Activated T-helper 2 cell treated with anti-CD3 and anti-CD28 coated beads, Interferon-gamma antibody, Interleukin-2, Interleukin-4, amounts not matched to agents 10 μg/mL and 5 μg/mL and 100 μg/mL, durations not matched to agents 14 hours and 24 hours and 36 hours (primary cell): ENCODE measurements around the gene SF3A2. TPM values are rescaled to one million over a fixed set of nuclear protein-coding genes. Genes with fewer than 3 reads are reported as not detected.

Source experiments
- DNase-seq: peaks from one replicate; pipeline ENCODE4 v3.0.0; 2021; ENCODE audit warnings: low spot score
- H3K27ac Mint-ChIP-seq: one replicate; pipeline ENCODE4 v1.8.0; 2021; ENCODE audit warnings: mixed read lengths
- H3K27me3 Mint-ChIP-seq: one replicate; pipeline ENCODE4 v1.8.0; 2021; ENCODE audit warnings: low read depth, mixed read lengths
- H3K36me3 Mint-ChIP-seq: one replicate; pipeline ENCODE4 v1.8.0; 2021; ENCODE audit warnings: low read depth, mixed read lengths
- H3K4me1 Mint-ChIP-seq: one replicate; pipeline ENCODE4 v1.8.0; 2021; ENCODE audit warnings: low read depth, mixed read lengths
- H3K4me3 Mint-ChIP-seq: one replicate; pipeline ENCODE4 v1.8.0; 2021; ENCODE audit warnings: low read depth, mild to moderate bottlenecking, moderate library complexity, mixed read lengths
- H3K9me3 Mint-ChIP-seq: one replicate; pipeline ENCODE4 v1.8.0; 2021; ENCODE audit warnings: mixed read lengths
- intact Hi-C: fragments of 100-400 bp; cut with micrococcal nuclease; formaldehyde crosslinking; loops from one replicate; pipeline ENCODE4 v1.15.1; 2023
- total RNA-seq: library from RNA; stranded (reverse); gene quantifications from 2 replicates; pipeline ENCODE4 v1.2.3, GENCODE V29; 2022

The SF3A2 gene
- total RNA-seq, 1 donor from 2014 or later: 153 TPM

- H3K36me3 Mint-ChIP-seq: peaks cover 68% of the 10 kb centered on the region
- H3K9me3 Mint-ChIP-seq: no peaks in the 10 kb centered on the region
- no peaks in the 10 kb centered on the region for H3K27me3 Mint-ChIP-seq
- H3K27ac Mint-ChIP-seq: no peak overlapping the region
- H3K4me1 Mint-ChIP-seq: peaks cover 6% of the 10 kb centered on the region
- intact Hi-C loops: no loop called here
- no peak for DNase-seq
- H3K4me3 Mint-ChIP-seq: no peak overlapping the region
These were observed 25.5 kb upstream of the SF3A2 start for GRCh38 chr19:2210987-2211740.

DNA sequence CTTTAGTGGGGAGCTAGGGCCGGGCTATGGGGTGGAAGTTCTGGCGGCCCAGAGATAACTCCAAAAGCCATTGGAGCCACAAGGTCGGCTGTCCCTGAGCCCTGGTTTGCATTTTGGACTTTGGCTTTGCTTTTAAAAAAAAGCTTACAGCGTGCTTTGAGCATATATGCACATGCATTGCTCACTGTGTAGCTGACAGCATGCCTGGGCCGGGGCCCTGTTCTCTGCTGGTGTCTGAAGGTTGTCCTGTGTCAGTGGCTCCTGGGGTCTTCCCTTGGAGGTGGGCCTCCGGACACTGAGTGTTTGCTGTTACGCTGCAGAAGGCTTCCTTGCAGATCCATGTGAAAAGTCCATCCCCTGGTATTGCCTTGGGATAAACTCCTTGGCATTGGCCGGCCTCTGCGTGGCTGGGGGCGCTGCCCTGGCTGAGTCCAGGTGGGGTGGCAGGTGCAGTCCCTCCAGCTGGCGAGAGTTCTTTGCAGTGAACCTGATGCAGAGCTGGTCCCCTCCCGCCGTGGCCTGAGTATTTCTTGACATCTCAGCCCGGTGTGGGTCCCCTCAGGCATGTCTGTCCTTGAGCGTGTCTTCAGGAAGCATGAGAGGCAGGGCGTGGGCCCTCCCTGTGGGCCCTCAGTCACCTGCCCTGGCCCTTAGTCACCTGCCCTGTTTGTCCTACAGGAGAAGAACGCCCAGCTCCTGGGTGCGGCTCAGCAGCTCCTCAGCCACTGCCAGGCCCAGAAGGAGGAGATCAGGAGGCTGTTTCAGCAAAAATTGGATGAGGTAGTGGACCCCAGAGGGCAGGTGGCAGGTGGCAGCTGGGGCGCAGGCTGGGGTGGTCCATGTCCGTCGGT, 23.5 kb upstream of the SF3A2 start:
- intact Hi-C loops: no loop called here
- Mint-ChIP-seq H3K36me3 (peaks cover 71% of the 10 kb centered on the region), H3K9me3 (no peaks in the 10 kb centered on the region), H3K4me3 (no peak overlapping the region), H3K27ac (no peak overlapping the region), H3K4me1 (peaks cover 6% of the 10 kb centered on the region), H3K27me3 (no peaks in the 10 kb centered on the region)
- DNase-seq: no peak

DNA sequence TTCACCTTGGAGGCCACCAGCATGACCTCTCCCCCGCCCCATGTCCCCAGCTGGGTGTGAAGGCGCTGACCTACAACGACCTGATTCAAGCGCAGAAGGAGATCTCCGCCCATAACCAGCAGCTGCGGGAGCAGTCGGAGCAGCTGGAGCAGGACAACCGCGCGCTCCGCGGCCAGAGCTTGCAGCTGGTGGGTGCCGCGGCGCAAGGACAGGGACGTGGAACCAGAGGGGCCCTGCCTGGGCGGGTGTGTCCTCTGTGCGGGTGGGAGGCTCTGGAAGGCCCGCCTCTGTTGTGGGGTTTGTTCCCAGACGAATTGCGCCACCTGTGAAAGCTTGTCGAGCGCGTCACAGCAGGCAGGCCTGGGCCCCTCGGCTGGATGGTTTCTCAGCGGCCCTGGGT, 22.8 kb upstream of the SF3A2 start:
- H3K36me3 Mint-ChIP-seq: peaks cover 74% of the 10 kb centered on the region
- H3K27ac Mint-ChIP-seq: no peak overlapping the region
- DNase-seq: no peak
- H3K4me1 Mint-ChIP-seq: peaks cover 6% of the 10 kb centered on the region
- H3K9me3 Mint-ChIP-seq: no peaks in the 10 kb centered on the region
- intact Hi-C loops: no loop called here
- H3K27me3 Mint-ChIP-seq: no peaks in the 10 kb centered on the region
- no peak overlapping the region for H3K4me3 Mint-ChIP-seq

DNA sequence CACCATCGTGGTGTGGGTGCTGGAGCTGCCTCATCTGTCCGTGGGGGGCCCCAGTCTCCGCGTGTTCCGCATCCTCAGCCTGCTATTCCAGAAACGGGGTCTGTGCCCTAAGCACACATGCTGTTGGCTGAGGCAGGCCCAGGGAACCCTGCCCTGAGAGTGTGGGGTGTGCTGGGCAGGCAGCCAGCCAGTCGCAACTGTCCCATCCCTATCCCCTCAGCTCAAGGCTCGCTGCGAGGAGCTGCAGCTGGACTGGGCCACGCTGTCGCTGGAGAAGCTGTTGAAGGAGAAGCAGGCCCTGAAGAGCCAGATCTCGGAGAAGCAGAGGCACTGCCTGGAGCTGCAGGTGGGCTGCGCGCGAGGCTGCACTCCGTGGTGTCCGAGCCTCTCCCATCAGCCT, 22.4 kb upstream of the SF3A2 start:
- intact Hi-C loops: no loop called here
- H3K4me1 Mint-ChIP-seq: peaks cover 6% of the 10 kb centered on the region
- H3K9me3 Mint-ChIP-seq: no peaks in the 10 kb centered on the region
- peaks cover 72% of the 10 kb centered on the region for H3K36me3 Mint-ChIP-seq
- no peak for DNase-seq
- no peak overlapping the region for H3K27ac Mint-ChIP-seq
- no peaks in the 10 kb centered on the region for H3K27me3 Mint-ChIP-seq
- H3K4me3 Mint-ChIP-seq: no peak overlapping the region

- Mint-ChIP-seq H3K27me3 (no peaks in the 10 kb centered on the region), H3K4me1 (peaks cover 6% of the 10 kb centered on the region), H3K36me3 (peaks cover 76% of the 10 kb centered on the region), H3K27ac (no peak overlapping the region), H3K9me3 (no peaks in the 10 kb centered on the region), H3K4me3 (no peak overlapping the region)
- intact Hi-C loops: no loop called here
- no peak for DNase-seq
These were observed 21.3 kb upstream of the SF3A2 start for GRCh38 chr19:2215281-2215751.

GRCh38 chr19:2216361-2217225, 20.0 kb upstream of the SF3A2 start:
- no peak overlapping the region for H3K27ac Mint-ChIP-seq
- H3K4me3 Mint-ChIP-seq: no peak overlapping the region
- peaks cover 74% of the 10 kb centered on the region for H3K36me3 Mint-ChIP-seq

DNA sequence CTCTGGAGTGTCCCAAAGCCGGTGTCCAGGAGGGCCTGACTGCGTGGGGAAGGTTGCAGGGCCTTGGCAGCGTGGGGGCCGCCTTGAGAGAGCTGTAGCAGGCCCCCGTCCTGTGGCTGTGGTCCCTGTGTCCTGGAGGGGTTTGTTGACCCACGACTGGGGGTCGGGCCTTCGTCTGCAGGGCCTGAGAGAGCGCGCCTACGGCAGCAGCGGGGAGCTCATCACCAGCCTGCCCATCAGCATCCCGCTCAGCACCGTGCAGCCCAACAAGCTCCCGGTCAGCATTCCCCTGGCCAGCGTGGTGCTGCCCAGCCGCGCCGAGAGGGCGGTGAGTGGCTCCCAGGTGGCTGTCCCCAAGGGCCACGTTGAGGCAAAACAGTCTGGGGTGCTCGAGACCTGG, 19.0 kb upstream of the SF3A2 start:
- H3K36me3 Mint-ChIP-seq: peaks cover 65% of the 10 kb centered on the region
- no peak for DNase-seq
- intact Hi-C loops: no loop called here
- peaks cover 6% of the 10 kb centered on the region for H3K4me1 Mint-ChIP-seq
- H3K9me3 Mint-ChIP-seq: no peaks in the 10 kb centered on the region
- no peak overlapping the region for H3K4me3 Mint-ChIP-seq
- no peak overlapping the region for H3K27ac Mint-ChIP-seq
- H3K27me3 Mint-ChIP-seq: no peaks in the 10 kb centered on the region

More at GRCh38 chr19:2216361-2217225, 20.0 kb upstream of the SF3A2 start:
- Mint-ChIP-seq H3K9me3 (no peaks in the 10 kb centered on the region), H3K27me3 (no peaks in the 10 kb centered on the region), H3K4me1 (peaks cover 6% of the 10 kb centered on the region)
- intact Hi-C loops: no loop called here
- DNase-seq: no peak

DNA sequence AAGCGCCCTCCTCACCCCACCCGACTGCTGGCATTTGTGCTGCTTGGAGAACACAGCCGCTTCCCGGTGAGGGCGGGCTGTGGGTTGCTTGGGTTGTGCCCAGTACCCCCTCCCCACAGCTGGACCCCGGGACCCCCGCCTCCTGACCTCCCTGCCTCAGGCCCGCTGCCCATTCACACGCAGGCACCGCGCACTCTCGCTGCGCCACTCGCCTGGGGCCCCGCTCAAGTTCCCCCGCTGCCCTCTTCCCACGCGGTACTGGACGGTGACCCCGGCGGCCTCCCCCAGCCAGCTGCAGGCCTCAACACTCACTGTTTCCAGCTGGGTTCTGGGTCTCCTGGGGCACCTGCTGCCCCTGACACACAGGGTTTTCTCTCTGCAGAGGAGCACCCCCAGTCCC, 16.9 kb upstream of the SF3A2 start:
- Mint-ChIP-seq H3K4me1 (peaks cover 5% of the 10 kb centered on the region), H3K27ac (no peak overlapping the region), H3K9me3 (no peaks in the 10 kb centered on the region), H3K36me3 (peaks cover 63% of the 10 kb centered on the region), H3K27me3 (no peaks in the 10 kb centered on the region), H3K4me3 (no peak overlapping the region)
- DNase-seq: no peak
- intact Hi-C loops: no loop called here

- Mint-ChIP-seq H3K4me3 (no peak overlapping the region), H3K9me3 (no peaks in the 10 kb centered on the region), H3K36me3 (peaks cover 60% of the 10 kb centered on the region), H3K27me3 (no peaks in the 10 kb centered on the region), H3K27ac (no peak overlapping the region), H3K4me1 (no peaks in the 10 kb centered on the region)
- intact Hi-C loops: no loop called here
- no peak for DNase-seq
These were observed 15.3 kb upstream of the SF3A2 start for GRCh38 chr19:2221250-2221831.

- H3K4me1 Mint-ChIP-seq: no peaks in the 10 kb centered on the region
- no peaks in the 10 kb centered on the region for H3K27me3 Mint-ChIP-seq
- H3K27ac Mint-ChIP-seq: no peak overlapping the region
- H3K36me3 Mint-ChIP-seq: peaks cover 55% of the 10 kb centered on the region
- intact Hi-C loops: no loop called here
- no peaks in the 10 kb centered on the region for H3K9me3 Mint-ChIP-seq
- DNase-seq: no peak
- H3K4me3 Mint-ChIP-seq: no peak overlapping the region
These were observed 14.7 kb upstream of the SF3A2 start for GRCh38 chr19:2221918-2222317.

GRCh38 chr19:2223391-2223790, 13.2 kb upstream of the SF3A2 start:
- intact Hi-C loops: no loop called here
- H3K27me3 Mint-ChIP-seq: no peaks in the 10 kb centered on the region
- no peak overlapping the region for H3K27ac Mint-ChIP-seq
- DNase-seq: no peak
- H3K36me3 Mint-ChIP-seq: peaks cover 50% of the 10 kb centered on the region
- no peak overlapping the region for H3K4me3 Mint-ChIP-seq
- no peaks in the 10 kb centered on the region for H3K9me3 Mint-ChIP-seq
- H3K4me1 Mint-ChIP-seq: no peaks in the 10 kb centered on the region

GRCh38 chr19:2223959-2224358, 12.7 kb upstream of the SF3A2 start:
- Mint-ChIP-seq H3K9me3 (no peaks in the 10 kb centered on the region), H3K36me3 (peaks cover 49% of the 10 kb centered on the region), H3K27ac (no peak overlapping the region), H3K4me3 (no peak overlapping the region), H3K27me3 (no peaks in the 10 kb centered on the region), H3K4me1 (no peaks in the 10 kb centered on the region)
- no peak for DNase-seq
- intact Hi-C loops: no loop called here
